Uterus (tissue), 2 donors: ENCODE results near the gene P2RY2.

Experiments
- POLR2A ChIP-seq, 2 donors: fragments of 450-650 bp; IDR thresholded peaks; one replicate each; pipeline ENCODE4 v1.6.1; 2016; ENCODE audit warnings: antibody characterized with exemption in 2 of 2, mild to moderate bottlenecking in 1 of 2, moderate library complexity in 1 of 2
- TF ChIP-seq, protein P1 (sequence below), 4 experiments: fragments of 200-600 bp in 2 of 4; fragments of 450-650 bp in 2 of 4; sonication (generic) in 2 of 4; IDR thresholded peaks; one replicate each; pipeline ENCODE4 v1.5.1; 2016 to 2019; ENCODE audit warnings: antibody characterized with exemption in 4 of 4, mild to moderate bottlenecking in 2 of 4, moderate library complexity in 1 of 4

DNA sequence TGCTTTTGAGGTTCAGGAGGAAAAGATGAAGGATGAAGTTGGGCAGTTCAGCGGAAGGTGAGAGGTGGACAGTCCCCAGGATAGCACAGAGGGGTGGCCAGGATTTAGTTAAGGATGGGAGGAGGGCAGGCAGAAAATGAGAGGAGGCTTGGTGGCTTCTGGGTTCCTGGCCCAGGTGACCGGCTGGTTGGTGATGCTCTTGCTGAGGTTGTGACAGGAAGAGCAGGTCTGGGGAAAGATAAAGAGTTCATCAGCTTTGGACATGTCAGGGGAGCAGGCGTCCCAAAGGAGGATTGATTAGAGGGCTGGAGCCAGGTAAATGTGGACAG, 27.6 kb upstream of the P2RY2 start:
- TF ChIP-seq, protein P1, sequence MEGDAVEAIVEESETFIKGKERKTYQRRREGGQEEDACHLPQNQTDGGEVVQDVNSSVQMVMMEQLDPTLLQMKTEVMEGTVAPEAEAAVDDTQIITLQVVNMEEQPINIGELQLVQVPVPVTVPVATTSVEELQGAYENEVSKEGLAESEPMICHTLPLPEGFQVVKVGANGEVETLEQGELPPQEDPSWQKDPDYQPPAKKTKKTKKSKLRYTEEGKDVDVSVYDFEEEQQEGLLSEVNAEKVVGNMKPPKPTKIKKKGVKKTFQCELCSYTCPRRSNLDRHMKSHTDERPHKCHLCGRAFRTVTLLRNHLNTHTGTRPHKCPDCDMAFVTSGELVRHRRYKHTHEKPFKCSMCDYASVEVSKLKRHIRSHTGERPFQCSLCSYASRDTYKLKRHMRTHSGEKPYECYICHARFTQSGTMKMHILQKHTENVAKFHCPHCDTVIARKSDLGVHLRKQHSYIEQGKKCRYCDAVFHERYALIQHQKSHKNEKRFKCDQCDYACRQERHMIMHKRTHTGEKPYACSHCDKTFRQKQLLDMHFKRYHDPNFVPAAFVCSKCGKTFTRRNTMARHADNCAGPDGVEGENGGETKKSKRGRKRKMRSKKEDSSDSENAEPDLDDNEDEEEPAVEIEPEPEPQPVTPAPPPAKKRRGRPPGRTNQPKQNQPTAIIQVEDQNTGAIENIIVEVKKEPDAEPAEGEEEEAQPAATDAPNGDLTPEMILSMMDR (IDR thresholded peaks at IDR 0.05): no peak
- no peak for TF ChIP-seq POLR2A (IDR thresholded peaks at IDR 0.05)
